Measurements from ENCODE around the gene RAB10.
"Not testable (repeated sequence)": the region's sequence is repeated elsewhere in the genome, so short reads cannot be mapped to it uniquely, and the experiment has no call there.

The RAB10 gene

DNA sequence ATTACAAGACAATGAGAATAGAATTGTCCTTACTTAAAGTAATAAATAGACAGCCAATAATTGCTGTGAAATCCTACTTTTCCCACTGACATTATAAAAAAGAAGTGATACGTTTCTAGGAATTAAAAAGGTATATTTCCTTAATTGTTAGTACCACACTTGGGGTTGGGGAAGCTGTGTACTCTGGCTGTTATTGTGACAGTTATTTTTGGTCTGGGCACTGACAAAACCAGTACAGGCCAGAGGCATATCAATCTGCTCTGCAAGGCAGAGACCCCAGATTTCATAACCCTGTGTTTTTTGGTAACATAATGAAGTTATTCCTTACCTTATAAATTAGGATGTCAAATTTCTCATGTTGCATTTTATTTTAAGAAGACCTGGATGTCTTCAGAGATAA is 66.5 kb downstream of the RAB10 start:
- no peak for DNase-seq

DNA sequence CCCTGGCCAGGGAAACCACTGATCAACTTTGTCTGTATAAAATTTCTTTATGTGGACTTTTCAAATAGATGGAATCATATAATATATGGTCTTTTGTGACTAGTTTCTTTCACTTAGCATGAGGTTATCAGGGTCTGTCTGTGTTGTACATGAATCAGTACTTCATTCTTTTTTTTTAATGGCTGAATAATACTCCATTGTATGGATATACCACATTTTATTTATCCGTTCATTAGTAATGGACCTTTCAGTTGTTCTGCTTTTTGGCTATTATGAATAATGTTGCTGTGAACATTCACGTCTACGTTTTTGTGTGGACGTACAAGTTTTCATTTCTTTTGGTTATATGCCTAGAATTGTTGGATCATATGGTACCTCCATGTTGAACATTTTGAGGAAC is 69.9 kb downstream of the RAB10 start:
- no peak for DNase-seq

DNA sequence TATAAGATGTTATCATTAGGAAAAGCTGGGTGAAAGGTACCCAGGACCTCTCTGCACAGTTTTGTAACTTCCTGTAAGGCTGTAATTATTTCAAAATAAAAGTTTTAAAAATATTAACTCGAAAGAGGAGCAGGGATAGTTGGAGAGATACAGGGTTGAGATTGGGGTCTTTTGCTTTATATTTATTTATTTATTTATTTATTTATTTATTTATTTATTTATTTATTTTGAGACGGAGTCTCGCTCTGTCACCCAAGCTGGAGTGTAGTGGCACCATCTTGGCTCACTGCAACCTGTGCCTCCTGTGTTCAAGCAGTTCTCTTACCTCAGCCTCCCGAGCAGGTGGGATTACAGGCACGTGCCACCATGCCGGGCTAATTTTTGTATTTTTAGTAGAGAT is 74.8 kb downstream of the RAB10 start:
- not testable (repeated sequence) for DNase-seq

DNA sequence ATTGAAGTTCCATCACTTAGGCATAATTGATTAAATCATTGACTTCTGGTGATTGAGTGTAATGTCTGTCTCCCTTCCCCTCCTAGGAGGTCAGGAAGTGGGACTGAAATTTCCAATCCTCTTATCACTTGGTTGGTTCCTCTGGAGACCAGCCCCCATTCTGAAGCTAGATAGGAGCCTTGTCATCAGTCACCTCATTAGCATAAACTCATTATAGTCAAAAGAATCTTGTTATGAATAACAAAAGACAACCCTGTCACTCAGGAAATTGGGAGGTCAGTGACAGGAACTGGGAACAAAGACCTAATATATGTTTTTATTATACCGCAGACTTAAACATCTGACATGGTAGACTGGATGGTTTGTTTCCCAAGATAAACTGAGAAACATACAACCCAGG is 78.3 kb downstream of the RAB10 start:
- DNase-seq, result no peak

DNA sequence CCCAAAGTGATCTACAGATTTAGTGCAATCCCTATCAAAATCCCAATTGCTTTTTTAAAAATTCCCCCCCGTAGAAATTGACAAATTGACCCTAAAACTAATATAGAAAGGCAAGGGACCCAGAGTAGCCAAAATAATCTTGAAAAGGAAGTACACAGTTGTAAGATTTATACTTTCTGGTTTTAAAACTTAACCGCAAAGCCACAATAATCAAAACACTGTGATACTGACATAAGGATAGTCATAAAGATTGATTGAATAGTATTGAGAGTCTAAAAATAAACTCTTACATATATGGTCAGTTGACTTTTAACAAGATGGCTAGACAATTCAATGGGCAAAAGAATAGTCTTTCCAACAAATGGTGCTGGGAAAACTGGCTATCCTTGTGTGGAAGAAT is 80.3 kb downstream of the RAB10 start:
- DNase-seq, result no peak

DNA sequence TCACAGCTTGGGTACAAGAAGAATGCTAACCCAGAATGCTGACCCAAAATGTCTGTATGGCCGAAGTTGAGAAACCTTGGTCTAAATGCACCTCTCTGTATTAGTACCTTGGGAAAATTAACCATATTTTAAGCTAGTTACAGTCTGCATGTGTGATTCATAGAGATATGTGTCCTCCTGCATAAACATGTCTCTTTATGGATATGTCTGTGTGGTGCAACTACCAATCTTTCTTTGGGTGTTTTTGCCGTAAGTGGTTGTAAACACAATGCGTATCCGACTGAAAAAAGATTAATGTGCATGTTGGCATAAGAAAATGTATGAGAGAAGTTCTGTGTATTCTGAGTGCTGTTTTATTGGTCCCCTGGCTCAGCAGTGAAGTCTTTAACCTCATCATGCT is 84.8 kb downstream of the RAB10 start:
- DNase-seq, result no peak

DNA sequence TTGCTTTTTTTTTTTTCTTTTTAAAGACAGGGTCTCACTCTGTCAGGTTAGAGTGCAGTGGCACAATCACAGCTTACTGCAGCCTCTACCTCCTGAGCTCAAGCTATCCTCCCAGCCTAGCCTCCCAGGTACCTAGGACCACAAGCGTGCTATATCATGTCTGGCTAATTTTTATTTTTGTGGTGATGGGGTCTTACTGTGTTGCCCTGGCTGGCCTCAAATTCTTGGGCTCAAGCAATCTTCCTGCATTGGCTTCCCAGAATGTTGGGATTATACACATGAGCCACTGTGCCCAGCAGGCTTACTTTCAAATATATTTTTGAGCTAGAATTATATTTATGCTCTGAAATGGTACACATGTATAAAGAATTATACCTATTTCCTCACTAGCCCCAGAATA is 85.6 kb downstream of the RAB10 start:
- DNase-seq, result no peak

DNA sequence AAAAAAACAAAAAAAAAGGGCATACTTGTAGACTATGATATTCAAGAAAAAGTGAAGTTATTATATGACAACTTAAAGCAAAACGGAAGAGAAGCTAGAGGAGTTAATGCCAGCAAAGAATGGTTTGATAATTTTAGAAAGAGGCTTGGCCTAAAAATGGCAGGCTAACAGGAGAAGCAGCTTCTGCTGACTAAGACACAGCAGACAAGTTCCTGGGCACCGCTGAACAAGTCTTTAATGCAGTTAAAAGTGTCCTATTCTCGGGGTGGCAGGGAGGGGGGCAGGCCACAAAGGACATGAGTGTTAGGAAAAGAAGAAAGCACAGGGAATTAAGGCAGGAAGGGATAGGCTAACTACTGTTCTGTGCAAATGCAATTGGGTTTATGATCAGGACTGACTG is 88.7 kb downstream of the RAB10 start:
- no peak for DNase-seq

DNA sequence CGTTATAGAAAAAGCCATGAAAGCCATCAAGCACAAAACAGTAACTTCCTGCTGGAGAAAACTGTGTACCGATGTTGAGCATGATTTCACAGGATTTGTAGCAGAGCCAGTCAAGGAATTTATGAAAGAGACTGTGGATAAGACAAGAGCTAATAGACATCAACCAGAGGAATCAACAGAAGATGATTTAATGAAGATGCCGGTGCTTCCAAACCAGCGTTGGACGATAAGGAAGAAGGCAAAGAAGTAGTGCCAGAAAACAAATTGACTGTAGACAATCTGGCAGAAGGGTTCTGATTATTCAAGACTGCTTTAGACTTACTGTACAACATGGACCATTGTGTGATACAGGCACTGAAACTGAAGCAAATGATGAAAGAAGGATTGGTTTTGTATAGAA is 89.5 kb downstream of the RAB10 start:
- DNase-seq, result no peak

DNA sequence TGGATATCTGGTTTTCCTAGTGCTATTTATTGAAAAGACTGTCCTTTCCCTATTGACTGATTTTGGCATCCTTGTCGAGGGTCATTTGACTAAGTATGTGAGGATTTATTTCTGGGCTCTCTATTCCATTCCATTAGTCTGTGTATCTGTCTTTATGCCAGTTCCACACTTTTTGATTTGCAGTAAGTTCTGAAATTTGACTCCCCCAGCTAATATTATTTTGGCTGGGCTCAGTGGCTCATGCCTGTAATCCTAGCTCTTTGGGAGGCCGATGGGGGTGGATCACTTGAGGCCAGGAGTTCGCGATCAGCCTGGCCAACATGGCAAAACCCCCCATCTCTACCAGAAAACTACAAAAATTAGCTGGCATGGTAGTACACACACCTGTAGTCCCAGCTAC is 92.2 kb downstream of the RAB10 start:
- no peak for DNase-seq

DNA sequence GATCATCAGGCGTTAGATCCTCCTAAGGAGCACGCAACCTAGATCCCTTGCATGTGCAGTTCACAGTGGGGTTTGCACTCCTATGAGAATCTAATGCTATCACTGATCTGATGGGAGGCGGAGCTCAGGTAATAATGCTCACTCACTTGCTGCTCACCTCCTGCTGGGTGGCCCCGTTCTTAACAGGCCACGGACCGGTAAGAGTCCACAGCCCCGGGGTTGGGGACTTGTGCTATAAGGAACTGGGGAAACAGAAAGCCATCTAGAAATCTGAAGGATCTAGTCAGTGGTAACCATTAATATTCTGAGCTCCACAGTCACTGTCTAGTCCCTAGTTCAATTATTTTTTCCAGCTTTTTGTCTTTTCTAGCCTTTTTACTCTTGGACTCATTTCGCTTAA is 94.3 kb downstream of the RAB10 start:
- no peak for DNase-seq

DNA sequence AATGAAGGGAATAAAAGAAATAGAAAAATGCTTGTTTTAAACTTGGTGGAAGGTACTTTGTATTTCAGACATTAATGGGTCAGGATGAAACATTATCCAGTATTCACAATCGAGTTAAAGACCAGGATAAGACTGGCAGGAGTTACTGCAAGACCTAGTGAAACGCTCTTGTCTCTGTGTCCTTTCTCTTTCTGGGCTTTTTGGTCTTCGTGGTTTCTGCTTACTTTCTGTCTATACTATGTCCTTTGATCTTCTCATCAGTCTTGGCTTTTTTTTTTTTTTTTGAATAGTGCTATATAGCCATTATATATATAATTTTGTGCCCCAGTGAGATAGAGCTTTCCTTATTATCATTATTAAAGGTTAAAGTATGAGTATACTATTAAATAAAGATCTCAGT is 96.9 kb downstream of the RAB10 start:
- no peak for DNase-seq

DNA sequence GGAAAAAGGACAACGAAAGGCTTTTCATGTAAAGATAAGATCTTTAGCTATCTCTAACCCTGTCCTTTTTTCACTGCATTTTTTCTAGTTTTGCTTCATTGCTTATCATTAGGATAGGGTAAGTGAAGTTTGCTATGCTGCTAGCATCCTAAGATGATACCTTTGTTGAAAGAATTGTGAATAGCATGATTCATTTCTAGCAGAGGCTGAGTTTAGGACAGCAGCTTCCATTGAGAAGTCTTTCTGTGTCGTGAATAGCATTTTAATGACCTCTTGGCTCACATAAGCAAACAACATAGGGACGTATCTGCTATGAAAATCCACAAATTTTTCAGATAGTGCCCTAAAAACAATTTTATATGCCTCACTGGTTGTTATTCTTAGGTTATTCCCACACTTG is 102.6 kb downstream of the RAB10 start:
- no peak for DNase-seq

DNA sequence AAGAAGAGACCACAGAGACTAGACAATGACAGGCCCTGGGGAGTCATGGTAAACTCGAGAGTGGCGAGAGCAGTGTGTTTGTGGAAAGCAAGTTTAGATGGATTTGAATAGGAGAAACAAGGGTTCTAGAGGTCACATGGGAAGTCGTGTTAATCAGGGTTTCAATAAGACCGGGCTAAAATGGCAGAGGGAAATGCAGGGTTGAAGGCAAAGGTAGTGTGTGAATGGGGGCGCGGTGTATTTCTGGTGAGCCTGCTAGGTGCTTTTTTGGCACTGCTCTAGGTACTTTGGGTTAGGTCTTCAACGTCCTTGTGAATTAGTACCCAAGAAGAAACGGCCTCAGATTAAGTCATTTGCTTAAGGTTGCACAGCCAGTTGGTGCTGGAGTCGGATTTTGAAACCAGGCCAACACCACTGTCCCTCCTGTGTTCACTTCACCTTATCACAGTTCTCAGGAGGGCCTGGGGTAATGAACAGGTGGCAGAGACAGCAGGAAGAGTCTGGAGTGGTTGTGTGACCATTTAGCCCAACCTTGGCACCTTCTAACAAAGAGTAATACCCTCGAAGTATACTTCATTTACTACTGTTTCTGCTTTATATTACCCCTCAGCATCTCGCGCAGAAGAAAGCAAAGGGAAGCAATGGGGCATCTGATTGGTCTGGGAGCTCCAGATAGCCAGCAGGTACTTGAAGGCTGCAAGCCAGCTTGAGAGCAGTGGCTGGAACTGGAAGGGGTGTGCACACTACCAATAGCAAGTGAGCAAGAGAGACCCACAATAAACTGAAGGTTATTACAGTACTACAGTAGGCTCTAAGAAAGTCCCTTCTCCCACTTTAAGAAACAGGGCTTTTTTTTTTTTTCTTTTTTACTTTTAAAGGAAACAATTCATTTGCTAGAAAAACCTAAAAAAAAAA is 105.6 kb downstream of the RAB10 start:
- DNase-seq, result no peak

DNA sequence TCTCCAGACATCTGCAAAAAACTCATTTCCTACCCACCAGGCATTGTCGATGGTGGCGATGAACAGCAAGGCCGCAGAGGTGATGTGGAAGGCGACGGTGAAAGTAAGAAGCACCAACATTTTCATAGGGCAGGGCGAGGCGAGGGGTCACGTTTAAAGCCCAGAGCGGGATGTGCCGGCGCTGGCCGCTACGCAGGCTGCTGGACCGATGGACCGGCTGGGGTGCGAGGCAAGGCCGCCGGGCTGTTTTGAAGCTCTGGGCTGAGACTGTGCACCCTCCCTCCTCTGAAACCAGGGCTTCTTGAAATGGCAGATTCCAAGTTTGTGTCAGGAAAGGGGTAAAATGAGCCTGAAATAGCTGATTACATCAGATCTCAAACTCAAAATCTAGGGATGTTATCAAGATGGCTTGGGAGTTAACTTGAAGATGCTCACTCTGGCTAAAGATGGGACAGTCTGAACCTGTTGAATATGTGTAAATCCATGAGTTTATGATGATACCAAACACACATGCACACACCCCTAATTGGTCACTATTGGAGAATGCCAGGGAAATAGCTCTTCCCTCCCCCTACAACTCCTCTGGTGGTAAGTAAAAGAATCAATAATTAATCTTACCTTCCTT is 107.4 kb downstream of the RAB10 start:
- no peak for DNase-seq

DNA sequence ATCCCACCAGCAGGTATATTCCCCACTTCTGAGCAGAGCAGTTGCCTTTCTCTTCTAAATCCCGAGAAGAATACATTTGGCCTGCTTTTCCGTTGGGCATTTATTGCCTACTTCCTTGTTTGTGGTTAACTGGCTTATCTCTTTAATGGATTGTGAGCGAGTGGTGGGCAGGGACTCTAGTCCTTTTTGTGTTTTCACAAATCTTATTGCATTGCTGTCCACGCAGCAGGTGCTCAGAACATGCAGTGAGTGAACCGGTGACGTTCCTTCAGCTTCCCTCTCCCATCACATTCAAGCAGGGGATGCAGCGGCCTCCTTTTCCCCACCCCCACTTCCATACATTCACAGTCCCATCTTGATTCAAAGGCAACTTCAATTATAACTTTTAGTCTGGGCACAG is 110.1 kb downstream of the RAB10 start:
- no peak for DNase-seq

DNA sequence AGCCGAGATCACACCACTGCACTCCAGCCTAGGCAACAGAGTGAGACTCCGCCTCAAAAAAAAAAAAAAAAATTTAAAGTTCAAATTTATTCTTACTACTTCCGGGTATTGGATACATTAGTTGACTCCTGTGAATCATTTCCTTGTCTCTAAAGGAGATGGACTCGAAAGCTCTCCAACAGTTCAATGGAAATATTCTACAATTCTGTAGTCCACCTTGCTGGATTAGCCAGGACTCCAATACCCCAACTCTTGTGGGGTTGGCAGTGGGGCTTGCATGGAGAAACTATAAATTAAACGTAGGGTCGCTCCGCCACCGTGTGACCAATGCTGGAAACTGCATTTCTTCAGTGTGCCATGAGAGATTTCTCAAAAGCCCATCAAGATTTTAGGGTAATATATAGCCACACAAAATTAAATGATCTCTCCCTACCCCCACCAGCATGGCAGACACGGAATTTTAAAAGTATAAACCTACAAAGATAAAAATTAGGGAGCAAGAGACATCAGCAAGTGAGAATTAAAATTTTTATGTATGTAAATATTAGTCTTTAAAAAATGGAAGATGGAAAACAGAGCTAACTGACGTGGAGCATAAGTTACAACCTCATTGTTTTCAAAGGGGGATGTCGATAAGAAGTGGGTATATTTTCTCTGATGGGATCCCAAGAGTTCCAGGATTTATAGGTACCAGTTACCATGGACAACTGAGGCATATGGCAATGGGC is 111.2 kb downstream of the RAB10 start:
- no peak for DNase-seq

DNA sequence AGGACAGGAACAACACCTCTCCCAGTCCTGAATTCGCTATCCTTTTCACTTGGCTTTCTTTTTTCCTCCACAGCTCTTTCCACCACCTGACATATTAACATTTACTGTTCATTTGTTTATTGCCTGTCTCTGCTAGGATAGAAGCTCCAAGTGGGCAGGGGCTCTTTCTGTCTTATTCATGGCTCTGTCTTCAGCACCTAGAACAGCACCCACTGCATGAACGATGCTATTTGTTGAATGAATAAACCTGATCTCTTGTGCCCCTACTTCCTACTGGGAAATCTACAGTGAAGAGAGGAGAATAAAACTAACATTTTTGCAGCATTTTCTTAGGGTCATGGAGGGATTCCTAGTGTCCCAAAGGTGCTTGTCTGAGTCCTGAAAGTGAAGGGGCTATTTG is 114.6 kb downstream of the RAB10 start:
- no peak for DNase-seq

DNA sequence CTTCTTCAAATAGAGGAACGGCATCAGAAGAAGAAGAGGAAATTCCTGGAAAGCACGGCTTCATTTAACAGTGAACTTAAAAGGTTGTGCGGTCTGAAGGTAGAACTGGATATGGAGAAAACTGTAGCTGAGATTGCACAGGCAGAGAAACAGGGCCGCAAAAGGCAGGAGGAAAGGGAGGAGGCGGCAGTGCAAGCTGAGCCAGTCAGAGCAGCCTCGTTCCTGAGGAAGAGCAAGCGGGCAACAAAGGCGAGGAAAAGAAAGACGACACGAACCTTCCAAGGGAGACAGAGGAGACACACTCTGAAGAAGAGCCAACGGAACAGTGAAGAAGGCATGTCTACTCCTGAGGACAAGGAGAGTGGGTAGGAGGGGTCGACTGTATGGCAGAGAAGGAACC is 116.4 kb downstream of the RAB10 start:
- DNase-seq, result no peak

DNA sequence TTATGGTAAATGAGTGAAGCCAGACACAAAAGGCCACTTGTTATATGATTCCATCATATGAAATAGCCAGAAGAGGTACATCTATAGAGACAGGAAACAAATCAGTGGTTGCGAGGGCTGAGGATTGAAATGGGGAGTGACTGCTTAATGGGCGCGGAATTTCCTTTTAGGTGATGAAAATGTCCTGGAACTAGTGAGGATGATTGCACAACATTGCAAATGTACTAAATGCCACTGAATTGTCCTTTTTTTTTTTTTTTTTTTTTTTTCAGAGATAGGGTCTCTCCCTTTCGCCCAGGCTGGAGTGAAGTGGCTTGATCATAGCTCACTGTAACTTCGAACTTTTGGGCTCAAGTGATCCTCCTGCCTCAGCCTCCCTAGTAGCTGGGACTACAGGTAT is 123.7 kb downstream of the RAB10 start:
- no peak for DNase-seq

DNA sequence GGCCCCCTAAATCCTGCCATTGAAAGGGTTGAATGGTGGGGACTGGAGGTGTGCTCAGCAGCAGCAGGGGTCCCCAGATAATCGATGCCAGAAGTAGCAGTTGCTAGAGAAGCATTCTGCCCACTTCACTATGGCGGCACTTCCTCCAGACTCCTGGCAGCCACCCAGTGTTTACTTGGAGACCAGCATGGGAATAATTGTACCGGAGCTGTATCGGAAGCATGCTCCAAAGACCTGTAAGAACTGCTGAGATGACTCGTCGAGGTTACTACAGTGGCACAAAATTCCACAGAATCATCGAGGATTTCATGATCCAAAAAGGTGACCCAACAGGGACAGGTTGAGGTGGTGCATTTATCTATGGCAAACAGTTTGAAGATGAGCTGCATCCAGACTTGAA is 128.0 kb downstream of the RAB10 start:
- no peak for DNase-seq

DNA sequence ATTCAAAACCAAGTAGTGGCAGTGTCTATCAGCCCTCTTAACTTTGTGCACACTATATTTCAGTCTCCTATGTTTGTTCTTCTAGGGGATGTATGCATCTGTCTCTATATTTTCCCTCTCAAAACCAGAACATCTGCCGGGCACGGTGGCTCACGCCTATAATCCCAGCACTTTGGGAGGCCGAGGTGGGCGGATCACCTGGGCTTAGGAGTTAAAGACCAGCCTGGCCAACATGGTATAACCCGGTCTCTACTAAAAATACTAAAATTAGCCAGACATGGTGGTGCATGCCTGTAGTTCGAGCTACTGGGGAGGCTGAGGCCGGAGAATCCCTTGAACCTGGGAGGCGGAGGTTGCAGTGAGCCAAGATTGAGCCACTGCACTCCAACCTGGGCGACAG is 129.1 kb downstream of the RAB10 start:
- DNase-seq, result no peak

DNA sequence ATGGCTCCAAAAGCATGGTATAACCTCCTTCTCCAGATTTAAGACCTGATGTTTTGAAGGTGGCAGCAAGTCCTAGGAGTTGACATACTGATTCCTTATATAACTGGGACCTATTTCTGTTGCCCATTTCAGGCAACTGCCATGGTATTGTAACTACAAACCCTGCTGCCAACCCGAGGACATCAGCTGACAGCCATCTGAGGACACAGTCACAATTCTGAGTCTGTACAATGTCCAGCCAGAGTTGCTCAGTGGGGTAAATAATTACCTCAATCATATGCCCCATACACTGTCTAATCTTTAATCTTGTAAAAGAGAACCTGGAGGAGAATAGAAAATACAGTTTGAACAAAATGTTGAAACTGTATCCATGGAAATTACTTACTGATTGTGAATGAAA is 130.3 kb downstream of the RAB10 start:
- no peak for DNase-seq

DNA sequence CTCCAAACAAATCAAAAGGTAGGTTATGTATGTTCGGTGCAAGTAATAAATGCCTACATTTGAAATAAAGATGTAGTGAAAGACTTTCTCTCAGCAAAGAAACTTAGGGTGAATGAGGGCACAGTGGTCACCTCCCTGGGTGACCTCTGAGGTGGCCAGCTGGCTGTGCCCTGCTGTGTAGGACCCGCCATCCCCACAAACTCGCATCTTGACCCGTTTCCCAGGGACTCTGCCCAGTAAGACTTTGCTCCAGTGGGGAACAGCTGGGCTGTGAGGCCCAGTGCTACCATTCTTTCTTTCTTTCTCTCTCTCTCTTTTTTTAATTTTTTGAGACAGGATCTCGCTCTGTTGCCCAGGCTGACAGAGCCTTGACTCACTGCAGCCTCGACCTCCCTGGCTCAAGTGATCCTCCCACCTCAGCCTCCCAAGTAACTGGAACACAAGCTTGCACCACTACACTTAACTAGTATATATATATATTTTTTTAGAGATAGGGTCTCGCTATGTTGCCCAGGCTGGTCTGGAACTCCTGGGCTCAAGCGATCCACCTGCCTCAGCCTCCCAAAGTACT is 130.8 kb downstream of the RAB10 start:
- DNase-seq, result no peak

Measured in NCI-H1417 treated with DMSO at 0.1 percent for 48 hours (cell line).